NCI-H524 (cell line): ENCODE data around the gene TTF1.
"Not testable (repeated sequence)": the region's sequence is repeated elsewhere in the genome, so short reads cannot be mapped to it uniquely, and the experiment has no call there.

Experiments
- DNase-seq, 2 experiments: peaks; one replicate each; lab custom pipeline; 2025; lab: John Stamatoyannopoulos, UW

TTF1 gene

DNA sequence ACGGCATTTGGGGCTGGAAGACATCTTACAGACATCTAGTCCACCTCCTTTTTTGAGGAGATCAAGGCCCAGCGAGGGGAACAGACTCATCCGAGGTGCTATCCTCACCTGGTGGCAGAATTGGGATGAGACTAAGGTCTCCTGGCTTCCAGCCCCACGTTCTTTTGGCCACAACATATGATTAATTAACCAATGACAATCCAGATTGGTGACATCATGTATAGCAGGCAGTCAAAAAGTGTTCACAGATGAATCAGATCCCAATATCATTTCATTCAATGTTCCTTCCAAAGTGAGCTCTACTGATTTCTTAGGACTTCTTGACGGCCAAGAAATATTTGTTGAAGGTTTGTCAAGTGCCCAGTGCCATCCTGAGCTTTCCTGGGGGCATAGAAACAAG is 7.3 kb upstream of the TTF1 start:
- DNase-seq, result no peak

DNA sequence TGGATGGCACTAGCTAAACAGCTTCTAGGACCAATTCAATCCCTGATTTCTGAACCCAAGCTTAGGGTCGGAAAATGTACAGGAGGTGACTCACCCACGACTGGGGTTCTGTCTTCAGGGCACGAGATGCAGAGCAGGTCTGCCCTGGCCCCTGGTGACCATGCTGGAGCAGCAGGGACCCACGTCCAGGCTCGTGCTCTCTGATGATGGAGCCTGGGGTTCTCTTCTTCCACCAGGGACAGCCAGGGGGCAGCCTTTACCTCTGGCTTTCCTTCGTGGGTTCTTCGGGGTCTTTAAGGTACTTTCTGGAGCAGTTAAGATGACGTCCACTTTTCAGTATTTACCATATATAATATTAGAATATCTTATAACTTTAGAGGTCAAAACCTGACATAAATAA is 5.4 kb upstream of the TTF1 start:
- DNase-seq, result peak; percentile 64 to 75

DNA sequence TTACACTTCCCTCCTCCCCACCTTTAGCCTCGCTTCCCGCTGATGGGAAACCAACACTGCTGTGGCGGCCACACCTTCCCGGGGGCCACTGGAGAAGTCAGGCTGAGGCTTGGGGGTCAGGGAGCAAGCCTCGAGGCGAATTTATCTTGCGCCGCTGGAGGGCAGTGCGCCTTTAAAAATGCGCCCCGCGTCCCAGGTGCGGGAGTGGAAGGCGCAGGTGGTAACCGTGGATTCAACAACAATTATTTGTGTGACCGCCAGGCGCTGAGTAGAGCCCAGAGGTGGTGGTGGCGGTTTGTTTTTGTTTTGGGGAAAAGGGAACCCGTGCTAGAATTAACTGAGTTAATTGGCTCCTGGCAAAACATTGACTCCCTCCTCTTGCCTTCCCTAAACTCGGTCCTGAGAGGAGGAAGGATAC is 4.5 kb upstream of the TTF1 start:
- DNase-seq, result peak; percentile 65 to 82

DNA sequence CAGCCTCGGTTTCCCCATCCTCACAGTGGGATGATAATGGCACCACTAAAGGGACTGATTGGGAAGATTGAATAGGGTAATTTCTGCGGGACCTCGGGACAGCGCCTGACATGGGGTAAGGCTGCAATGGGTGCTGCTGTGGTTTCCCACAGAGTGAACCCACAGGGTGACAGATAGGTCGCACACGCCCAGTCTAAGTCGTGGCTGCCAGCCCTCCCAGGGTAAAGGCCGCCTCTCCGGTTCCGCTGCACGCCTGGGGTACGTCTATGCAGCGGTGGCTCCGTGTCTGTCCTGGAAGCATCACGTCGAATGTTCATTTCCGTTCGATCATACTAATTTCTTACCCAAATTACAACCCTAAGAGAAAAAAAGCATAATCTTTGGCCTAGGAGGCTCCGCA is 4.0 kb upstream of the TTF1 start:
- no peak for DNase-seq

DNA sequence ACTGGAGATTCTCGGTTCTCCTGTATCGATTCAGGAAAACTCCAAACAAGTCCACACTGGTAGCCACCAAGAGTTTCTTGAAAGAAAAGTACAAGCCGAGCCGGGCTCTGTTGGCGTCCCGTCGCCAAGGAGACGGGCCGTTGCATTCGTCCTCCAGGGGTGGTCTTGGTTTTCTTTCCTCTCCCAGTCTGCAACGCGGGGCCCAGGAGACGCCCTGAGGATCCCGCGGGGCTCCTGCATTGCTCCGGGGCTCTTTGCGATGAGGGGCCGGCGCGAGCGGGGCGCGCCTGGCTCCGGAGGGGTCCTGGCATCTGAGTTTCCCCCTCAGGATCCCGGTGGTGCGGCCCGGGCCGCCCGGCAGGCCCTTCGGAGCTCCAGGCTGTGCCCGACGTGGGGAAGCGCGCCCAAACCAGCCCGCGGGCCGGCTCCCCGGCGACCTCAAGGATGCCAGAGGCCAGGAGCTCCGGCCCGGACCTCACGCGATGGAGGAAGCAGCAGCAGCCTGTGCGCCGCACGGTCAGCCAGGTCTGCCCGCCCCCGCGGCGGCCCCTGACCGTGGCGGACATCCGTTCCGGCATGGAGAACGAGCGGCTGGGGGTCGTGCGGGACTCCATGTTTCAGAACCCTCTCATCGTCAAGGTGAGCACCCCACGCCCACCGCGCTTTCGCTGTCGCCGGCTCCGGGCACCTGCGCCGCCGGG is 3.3 kb upstream of the TTF1 start, which contains the start of gene CFAP77:
Gene CFAP77, plus strand, starts transcription at position 384 of the 701 bp plus-strand sequence. Its CDS starts 61 bp downstream, at position 445.
- DNase-seq, result peak; percentile 25 to 55

DNA sequence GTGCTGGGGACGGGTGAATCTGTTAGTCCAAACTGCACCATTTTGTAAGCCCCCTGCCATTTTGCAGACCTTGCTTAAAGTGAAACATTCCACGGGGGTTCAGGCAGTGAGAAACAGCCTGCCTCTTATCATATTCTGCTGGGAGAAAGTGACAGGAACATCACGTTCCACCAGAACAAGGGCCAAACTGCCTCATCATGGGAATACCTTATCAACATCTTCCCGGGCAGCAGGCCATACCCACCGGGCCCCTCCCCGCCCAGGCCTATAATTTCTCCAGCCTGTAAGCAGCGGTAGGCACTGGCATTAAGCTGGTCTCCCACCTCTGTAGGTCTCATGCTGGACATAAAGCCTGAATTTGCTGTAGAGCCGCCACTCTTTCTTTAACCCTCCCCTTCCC is 1.9 kb upstream of the TTF1 start:
- no peak for DNase-seq

DNA sequence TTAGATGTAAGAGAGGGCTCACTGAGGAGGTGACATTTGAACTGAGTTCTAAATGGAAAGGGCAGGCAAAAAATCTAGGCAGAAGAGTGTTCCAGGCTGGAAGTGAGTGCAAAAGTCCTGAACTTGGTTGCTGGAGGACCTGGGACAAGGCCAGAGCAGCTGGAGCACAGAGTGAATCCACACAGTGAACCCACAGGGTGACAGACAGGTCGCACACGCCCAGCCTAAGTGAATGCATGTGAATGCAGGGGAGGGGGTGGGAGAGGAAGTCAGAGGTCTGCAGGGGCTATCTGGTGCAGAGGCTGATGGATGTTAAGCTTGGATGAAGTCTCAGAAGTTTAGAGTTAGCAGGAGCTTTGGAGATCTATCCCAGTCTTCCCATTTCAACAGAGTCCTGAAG is 556 bp upstream of the TTF1 start:
- no peak for DNase-seq

DNA sequence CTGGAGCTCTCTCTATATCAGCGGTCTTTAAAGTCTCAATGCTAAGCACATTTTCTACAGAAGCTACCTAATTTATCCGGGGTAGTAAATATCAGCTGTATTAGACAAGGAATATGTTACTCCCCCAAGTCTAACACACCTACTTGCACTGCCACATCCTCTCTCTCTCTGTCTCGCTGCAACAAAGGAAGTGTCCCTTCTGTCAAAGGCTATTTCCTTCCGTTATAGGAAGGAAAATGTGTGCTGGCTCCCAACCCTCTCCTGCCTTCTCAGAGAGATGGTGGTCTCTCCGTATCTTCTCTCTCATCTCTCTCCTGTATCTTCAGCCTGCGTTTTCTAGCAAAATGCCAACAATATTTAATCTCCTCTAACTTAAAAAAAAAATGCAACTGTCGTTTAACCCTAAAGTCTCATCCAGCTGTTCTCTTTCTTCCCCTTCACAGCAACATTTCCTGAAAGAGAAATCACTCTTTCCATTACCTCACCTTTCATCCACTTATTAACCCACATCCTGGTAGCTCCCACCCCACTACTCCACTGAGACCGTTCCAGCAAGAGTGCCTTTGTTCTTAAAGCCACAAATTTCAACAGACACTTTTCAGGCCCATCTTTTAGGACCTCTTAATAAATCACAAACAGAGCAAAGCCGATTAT is 2.3 kb downstream of the TTF1 start:
- no peak for DNase-seq

DNA sequence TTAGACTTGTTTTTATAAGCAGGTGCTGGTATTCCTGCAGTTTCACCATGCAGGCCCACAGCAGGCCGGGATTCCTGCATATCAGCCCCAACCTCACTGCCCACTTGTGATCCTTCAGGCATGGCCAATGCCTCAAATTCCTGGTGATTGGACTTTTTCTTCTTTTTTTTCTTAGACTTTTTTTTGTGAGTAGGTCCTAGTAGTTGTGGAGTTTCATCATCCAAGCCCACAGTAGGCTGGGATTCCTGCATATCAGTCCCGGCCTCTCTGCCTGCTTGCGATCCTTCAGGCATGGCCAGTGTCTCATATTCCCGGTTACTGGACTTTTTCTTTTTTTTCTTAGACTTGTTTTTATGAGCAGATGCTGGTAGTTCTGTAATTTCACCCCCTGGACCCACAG is 4.8 kb downstream of the TTF1 start:
- no peak for DNase-seq

DNA sequence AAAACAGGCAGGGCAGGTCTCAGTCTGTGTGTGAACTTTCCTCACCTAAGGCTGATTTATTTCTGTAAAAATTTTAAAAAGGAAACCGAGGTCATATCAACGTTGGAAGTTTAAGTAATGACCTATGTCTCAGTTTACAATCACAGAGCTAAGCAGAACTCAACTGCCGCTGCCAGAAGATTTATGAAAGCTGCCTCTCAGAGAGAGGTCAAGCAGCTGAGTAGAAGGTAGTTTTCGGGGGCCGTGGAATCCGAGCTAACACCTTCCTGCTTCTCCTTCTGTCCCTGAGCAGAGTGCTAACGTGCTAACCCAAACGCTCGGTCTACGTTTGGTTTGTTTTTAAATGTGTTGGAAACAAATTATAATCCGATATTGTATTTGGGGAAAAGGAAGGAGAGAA is 11.1 kb downstream of the TTF1 start:
- no peak for DNase-seq

DNA sequence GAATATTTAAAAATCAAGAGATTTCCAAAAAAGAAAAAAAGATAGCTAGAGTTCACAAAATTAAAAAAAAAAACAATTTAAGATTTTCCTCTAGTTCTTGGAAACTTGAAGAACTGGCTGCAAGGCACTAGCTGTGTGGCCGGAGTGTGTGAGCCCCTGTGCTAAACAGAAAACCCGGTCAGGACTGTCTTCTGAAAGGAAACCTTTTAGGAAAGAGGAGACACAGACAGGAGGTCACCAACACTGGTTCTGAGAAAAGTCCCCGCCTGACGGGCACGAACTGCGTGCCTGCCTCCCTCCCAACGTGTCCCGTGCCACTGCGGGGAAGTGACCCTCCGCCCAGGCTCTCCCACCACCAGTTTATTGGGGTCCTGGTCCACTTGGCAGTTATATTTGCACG is 15.2 kb downstream of the TTF1 start:
- DNase-seq, result no peak

DNA sequence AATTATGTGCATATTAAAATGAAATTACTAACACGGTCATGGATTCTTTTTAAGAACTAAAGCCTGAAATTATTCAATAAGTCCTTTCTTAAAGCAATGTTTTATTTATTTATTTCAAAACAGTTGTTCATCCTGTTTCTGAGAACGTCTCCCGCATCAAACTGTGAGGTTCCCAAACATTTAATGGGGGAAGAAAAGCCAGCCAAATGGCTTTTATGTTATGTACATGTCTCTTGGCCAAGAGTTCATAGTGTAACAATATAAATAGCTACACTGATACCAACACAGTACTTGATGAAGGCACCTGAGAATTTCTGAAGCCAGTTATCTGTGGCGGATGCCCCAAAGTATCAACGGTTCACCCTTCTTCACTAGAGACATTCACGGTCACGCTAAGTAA is 15.7 kb downstream of the TTF1 start:
- DNase-seq, result no peak

DNA sequence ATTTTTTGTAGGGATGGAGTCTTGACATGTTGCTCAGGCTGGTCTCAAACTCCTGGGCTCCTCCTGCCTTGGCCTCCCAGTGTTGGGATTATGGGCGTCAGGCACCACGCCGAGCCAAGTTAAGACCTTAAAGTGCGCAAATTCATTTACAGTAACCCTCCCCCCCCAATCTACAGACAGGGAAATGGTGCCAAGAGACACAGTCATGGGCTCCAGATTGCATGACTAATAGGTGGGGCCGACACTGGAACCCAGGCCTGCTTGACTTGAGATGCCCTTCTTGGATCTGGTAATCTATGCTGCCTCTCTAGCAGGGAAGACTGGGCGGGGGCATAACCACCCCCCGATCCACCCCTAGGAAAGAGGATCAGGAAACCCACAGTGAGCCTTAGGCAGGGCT is 19.5 kb downstream of the TTF1 start:
- no peak for DNase-seq

DNA sequence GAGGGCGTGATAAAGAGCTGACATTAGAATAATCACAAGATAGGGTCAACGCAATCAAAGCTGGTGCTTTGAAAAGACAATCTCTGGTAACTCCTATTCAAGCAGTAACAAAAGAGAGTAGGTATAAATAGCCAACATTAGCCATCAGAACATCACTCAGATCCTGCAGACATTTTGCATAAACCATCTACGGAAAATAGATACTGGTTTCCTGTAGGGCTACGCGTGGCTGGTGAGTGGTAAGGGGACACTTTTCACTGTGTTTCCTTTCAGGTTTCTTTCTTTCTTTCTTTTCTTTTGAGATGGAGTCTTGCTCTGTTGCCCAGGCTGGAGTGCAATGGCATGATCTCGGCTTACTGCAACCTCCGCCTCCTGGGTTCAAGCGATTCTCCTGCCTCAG is 22.3 kb downstream of the TTF1 start:
- DNase-seq, result no peak

DNA sequence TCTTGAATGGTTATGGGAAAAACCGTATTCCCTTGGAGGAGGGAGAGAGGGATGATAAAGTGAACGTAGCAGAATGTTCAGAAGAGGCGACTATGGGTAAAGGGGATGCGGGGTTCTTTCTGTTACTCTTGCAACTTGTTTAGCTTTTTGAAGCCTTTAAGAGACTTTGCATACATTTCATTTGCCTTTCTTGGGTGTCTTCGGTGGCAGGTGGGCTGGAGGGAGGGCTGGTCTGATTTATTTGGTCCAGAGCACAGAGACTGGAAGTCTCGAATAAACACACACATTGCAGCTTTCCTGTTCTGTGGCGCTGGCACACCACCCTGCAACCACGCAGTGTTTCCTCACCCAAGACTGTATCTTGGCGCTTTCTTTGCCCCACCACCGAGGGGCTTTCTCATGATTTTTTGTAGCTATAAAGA is 23.2 kb downstream of the TTF1 start:
- DNase-seq, result no peak

DNA sequence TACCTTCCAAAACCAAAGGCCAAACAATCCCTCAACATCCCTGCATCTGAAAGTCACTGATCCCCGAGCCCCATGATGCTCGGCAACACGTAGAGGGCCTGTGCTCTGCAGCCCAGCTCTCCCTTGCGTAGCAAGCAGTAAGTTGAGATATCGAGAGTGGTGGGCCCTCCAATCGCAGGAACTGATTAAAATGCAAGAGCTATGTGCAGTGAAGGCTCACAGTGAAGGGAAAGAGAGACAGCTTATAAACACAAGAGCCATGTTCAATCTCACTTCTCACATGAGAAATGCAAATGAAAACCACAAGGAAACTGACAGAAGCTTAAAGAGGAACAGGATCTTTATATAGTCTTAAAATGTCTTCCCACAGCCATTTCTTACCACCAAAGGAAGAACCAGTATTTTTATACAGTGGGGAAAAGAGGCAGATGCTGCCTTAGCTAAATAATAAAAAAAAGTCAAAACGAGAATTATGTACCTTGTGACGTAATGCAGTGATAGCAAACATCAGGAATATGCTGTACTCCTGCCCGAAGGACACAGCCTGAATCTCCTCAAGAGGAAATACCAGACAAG is 24.6 kb downstream of the TTF1 start:
- DNase-seq, result no peak

DNA sequence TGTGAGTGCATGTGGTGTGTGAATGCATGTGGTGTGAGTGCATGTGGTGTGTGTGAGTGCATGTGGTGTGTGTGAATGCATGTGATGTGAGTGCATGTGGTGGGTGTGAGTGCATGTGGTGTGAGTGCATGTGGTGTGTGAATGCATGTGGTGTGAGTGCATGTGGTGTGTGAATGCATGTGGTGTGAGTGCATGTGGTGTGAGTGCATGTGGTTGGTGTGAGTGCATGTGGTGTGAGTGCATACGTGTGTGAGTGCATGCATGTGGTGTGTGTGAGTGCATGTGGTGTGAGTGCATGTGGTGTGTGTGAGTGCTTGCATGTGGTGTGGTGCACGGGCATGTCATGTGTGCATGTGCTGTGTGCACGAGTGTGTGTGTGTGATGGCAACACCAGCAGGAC is 28.2 kb downstream of the TTF1 start:
- DNase-seq, result not testable (repeated sequence)

DNA sequence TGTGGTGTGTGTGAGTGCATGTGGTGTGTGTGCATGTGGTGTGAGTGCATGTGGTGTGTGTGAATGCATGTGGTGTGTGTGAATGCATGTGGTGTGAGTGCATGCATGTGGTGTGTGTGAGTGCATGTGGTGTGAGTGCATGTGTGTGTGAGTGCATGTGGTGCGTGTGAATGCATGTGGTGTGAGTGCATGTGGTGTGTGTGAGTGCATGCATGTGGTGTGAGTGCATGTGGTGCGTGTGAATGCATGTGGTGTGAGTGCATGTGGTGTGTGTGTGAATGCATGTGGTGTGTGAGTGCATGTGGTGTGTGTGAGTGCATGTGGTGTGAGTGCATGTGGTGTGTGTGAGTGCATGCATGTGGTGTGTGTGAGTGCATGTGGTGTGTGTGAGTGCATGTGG is 28.9 kb downstream of the TTF1 start:
- not testable (repeated sequence) for DNase-seq

DNA sequence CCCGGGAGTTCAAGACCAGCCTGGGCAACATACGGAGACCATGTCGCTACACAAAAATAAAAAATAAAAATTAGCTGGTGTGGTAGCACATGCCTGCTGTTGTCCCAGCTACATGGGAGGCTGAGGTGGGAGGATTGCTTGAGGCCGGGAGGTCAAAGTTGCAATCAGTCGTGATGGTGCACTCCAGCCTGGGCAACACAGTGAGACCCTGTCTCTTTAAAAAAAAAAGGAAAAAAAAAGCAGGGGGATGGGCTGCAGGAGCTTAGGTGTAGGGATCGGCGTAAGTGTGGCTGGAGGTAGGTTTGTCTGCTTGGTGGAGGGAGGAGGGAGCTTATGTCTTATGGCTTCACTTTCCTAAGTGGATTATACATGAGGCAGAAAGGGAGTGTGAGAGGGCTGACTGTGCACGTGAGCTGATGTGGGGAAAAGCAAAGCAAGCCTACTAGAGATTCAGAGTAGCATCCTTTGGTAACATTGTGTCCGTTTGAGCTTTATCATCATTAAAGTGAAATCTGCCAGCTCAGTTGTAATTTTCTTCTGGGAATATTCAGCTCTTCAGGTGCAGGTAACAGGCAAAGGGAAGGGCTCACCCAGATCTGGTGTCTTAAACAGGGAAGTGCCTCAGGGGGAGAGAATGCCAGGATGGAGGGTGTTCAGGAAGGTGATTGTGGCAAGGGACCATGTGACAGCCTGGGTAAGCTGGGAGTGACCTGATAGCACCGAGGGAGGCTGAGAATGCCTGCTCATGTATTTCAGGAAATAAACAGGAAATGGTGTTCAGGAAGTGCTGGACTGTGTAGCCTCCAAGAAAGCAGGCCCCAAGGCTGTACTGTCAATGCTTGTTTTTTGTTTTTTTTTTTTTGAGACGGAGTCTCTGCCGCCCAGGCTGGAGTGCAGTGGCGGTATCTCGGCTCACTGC is 34.2 kb downstream of the TTF1 start:
- DNase-seq, result no peak

DNA sequence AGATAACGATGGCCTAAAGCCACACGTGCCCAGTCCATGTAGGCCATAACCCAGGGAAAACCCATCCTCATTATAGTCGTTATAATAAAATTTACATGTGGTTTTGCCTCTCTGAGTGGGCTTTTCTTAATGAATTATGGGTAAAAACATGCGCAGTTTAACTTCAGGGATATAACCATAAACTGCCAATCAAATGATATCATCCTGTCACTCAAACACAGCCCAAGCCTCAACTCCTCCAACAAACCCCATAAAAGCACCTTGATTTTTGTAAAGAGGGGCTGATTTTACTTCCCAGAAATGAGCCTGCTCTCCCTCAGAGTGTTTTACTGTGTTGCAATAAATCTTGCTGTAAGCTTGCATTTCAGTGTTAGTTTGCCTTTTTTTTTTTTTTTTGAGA is 36.0 kb downstream of the TTF1 start:
- no peak for DNase-seq

DNA sequence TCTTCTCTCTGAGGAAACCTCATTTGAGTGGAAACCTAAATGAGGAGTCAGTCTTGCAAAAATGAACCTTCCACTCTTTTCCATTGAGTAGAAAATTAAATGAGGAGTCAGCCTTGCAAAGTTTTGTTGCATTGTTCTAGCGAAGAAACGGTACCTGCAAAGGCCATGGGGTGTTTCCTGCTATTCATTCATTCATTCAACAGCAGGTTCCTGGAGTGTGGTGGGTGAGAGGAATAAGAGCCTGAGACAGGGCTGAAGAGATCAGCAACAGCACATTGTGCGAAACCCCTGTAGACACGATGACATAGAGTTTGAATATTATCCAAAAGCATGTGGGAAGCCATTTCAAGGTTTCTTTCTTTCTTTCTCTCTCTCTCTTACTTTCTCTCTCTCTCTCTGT is 37.2 kb downstream of the TTF1 start:
- no peak for DNase-seq

DNA sequence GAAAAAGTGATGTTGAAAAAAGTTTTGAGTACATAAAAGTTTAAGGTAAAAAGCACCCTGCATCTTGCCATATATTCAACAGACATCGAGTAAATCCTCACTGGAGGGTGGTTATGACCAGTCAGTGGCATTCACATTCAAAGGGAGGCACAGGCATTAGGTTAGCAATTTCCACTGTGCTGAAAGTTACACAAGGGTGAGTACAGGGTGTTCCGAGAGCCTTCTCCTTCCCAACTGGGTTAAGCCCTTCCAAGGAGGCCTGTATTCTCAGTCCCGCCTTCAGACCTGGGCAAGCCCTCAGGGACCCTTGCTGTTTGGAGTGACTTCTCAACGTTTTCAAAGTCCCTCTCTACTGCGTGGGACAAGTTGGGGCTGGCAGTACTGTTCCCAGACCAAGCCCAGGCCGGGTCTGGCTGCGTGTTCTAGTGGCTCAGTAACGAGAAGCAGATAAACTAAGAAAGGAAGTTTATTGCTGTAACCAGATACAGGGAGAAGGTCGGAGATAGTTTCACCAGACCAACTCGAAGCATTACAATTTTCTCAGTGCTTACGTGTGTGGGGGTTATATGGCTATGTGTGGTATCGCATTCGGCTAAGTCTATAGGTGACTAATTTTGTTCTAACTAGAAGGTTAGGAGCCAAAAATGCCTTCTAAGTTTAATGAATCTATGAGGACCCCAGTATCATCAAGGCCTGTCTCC is 38.9 kb downstream of the TTF1 start:
- no peak for DNase-seq
